Endothelial cell (in vitro differentiated cells): ENCODE results near the gene FKBP5. TPM values are rescaled to one million over a fixed set of nuclear protein-coding genes. Genes with fewer than 3 reads are reported as not detected.

ENCODE experiments used
- DNase-seq: peaks from one replicate; pipeline ENCODE4 v3.0.0; 2021; ENCODE audit warnings: low spot score
- H3K27ac Mint-ChIP-seq: one replicate; pipeline ENCODE4 v1.8.0; 2021; ENCODE audit warnings: mixed read lengths, inconsistent platforms; ENCODE audit not compliant: unreplicated experiment
- H3K27me3 Mint-ChIP-seq: one replicate; pipeline ENCODE4 v1.8.0; 2021; ENCODE audit warnings: mild to moderate bottlenecking, moderate library complexity, mixed read lengths, inconsistent platforms; ENCODE audit not compliant: unreplicated experiment
- H3K36me3 Mint-ChIP-seq: one replicate; pipeline ENCODE4 v1.8.0; 2021; ENCODE audit warnings: mild to moderate bottlenecking, low read depth, mixed read lengths, inconsistent platforms; ENCODE audit not compliant: unreplicated experiment
- H3K4me1 Mint-ChIP-seq: one replicate; pipeline ENCODE4 v1.8.0; 2021; ENCODE audit warnings: mild to moderate bottlenecking, mixed read lengths, inconsistent platforms; ENCODE audit not compliant: unreplicated experiment
- H3K4me3 Mint-ChIP-seq: one replicate; pipeline ENCODE4 v1.8.0; 2021; ENCODE audit warnings: mild to moderate bottlenecking, mixed read lengths, inconsistent platforms; ENCODE audit not compliant: unreplicated experiment
- H3K9me3 Mint-ChIP-seq: one replicate; pipeline ENCODE4 v1.8.0; 2021; ENCODE audit warnings: mixed read lengths, inconsistent platforms; ENCODE audit not compliant: unreplicated experiment
- total RNA-seq: library from RNA; stranded (reverse); fragmentation: NEBNext Ultra II Directional; extraction: Animal tissue kit (Norgen Biotek cat#: 25700); gene quantifications from one replicate; pipeline ENCODE4 v1.2.1, GENCODE V29; 2021; ENCODE audit not compliant: unreplicated experiment
- TF ChIP-seq, protein P1 (sequence below): fragments of 200-600 bp; sonication (generic); IDR thresholded peaks from one replicate; pipeline ENCODE4 v1.5.0; 2021; ENCODE audit warnings: antibody characterized with exemption; ENCODE audit not compliant: unreplicated experiment

Gene FKBP5
- total RNA-seq, 1 donor from 2014 or later = 7.2 TPM

DNA sequence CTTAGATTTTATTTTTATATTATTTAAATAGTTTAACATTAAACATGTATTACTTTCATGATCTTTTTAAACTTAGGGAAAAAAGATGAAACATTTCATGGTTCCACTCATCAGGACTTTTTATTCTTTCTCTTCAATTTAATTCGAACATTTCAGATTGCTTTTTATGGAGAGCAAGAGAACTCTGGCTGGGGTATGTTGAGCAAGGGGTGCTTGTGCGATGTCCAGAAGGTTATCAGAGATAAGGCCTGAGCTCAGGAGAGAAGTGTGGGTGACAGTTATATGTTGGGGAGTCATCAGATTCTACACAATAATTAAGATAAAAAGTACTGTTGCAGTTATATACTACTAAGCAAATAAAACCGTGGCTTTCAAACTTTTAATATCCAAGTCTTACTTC, 37.5 kb downstream of the FKBP5 start:
- no peaks in the 10 kb centered on the region for H3K9me3 Mint-ChIP-seq
- TF ChIP-seq, protein P1, sequence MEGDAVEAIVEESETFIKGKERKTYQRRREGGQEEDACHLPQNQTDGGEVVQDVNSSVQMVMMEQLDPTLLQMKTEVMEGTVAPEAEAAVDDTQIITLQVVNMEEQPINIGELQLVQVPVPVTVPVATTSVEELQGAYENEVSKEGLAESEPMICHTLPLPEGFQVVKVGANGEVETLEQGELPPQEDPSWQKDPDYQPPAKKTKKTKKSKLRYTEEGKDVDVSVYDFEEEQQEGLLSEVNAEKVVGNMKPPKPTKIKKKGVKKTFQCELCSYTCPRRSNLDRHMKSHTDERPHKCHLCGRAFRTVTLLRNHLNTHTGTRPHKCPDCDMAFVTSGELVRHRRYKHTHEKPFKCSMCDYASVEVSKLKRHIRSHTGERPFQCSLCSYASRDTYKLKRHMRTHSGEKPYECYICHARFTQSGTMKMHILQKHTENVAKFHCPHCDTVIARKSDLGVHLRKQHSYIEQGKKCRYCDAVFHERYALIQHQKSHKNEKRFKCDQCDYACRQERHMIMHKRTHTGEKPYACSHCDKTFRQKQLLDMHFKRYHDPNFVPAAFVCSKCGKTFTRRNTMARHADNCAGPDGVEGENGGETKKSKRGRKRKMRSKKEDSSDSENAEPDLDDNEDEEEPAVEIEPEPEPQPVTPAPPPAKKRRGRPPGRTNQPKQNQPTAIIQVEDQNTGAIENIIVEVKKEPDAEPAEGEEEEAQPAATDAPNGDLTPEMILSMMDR = no peak
- no peaks in the 10 kb centered on the region for H3K36me3 Mint-ChIP-seq
- no peaks in the 10 kb centered on the region for H3K4me1 Mint-ChIP-seq
- no peaks in the 10 kb centered on the region for H3K27me3 Mint-ChIP-seq
- no peak for DNase-seq
- no peak overlapping the region for H3K27ac Mint-ChIP-seq
- no peak overlapping the region for H3K4me3 Mint-ChIP-seq

- TF ChIP-seq, protein P1 = no peak
- Mint-ChIP-seq H3K4me3 (no peak overlapping the region), H3K9me3 (no peaks in the 10 kb centered on the region), H3K27ac (no peak overlapping the region), H3K36me3 (no peaks in the 10 kb centered on the region), H3K4me1 (no peaks in the 10 kb centered on the region), H3K27me3 (no peaks in the 10 kb centered on the region)
- no peak for DNase-seq
Observed at GRCh38 chr6:35650015-35650414, 38.7 kb downstream of the FKBP5 start.

DNA sequence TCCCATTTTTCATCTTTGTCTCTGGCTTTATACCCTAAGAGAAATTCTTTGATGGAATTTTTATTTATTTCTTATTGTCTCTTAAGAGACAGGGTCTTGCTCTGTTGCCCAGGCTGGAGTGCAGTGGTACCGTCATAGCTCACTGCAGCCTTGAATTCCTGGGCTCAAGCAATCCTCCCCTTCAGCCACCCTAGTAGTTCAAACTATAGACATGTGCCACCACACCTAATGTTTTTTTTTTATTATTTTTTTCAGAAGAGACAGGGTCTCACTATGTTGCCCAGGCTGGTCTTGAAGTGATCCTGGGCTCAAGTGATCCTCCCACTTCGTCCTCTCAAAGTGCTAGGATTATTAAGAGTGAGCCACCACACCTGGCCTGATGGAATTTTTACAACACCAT, 40.5 kb downstream of the FKBP5 start:
- Mint-ChIP-seq H3K27me3 (no peaks in the 10 kb centered on the region), H3K9me3 (no peaks in the 10 kb centered on the region), H3K4me1 (no peaks in the 10 kb centered on the region)

DNA sequence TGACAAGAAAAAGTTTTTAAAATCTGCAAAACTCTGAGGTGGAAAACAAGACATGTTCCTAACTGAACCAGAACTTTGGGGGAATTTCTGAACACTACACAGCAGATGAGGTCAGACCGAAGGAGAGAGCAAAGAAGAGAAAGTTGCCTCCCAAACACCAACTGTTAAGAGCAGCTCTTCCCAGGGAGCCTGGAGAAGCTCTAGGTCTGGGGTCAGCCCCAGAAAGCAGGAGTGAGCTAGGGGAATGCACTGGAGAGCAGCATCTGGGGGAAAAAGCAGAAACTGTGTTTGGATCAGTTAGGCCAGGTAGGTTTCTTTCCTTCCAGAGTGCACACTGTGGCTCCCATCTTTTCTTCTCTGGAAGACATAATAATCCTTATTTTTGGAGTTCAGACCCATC, 41.3 kb downstream of the FKBP5 start:
- H3K27ac Mint-ChIP-seq = no peak overlapping the region
- H3K27me3 Mint-ChIP-seq = no peaks in the 10 kb centered on the region
- DNase-seq = no peak
- TF ChIP-seq, protein P1 = no peak
- H3K9me3 Mint-ChIP-seq = no peaks in the 10 kb centered on the region
- H3K4me1 Mint-ChIP-seq = no peaks in the 10 kb centered on the region
- H3K4me3 Mint-ChIP-seq = no peak overlapping the region
- no peaks in the 10 kb centered on the region for H3K36me3 Mint-ChIP-seq

More for the DNA sequence above, 40.5 kb downstream of the FKBP5 start:
- no peak for DNase-seq
- Mint-ChIP-seq H3K4me3 (no peak overlapping the region), H3K36me3 (no peaks in the 10 kb centered on the region), H3K27ac (no peak overlapping the region)
- TF ChIP-seq, protein P1 = no peak

DNA sequence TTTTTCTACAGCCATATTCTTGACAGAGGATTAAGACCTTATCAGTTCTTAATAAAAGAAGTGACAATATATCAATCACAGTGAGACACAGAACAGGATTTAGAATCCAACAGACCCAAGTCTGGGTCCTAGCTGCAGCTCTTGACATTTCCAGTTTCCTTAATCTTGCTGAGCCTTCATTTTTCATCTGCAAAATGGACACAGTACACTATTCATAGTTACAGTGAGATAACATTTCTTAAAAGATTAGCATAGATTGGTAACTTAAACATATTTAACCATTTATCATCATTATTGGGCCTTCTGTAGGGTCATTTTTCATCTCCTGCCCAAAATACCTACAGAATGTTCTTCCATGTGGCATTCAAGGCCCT, 45.6 kb downstream of the FKBP5 start:
- H3K4me1 Mint-ChIP-seq = no peaks in the 10 kb centered on the region
- TF ChIP-seq, protein P1 = no peak
- H3K27me3 Mint-ChIP-seq = no peaks in the 10 kb centered on the region
- H3K36me3 Mint-ChIP-seq = no peaks in the 10 kb centered on the region
- DNase-seq = no peak
- no peak overlapping the region for H3K27ac Mint-ChIP-seq
- no peak overlapping the region for H3K4me3 Mint-ChIP-seq
- H3K9me3 Mint-ChIP-seq = no peaks in the 10 kb centered on the region
